H1 (cell line): ENCODE data around the gene MARK4. TPM values are rescaled to one million over a fixed set of nuclear protein-coding genes. Genes with fewer than 3 reads are reported as not detected.

Experiments used
- BACH1 ChIP-seq: IDR thresholded peaks from 2 replicates; pipeline ENCODE4 v1.6.1; 2012; ENCODE audit warnings: low read length, improper control_type of control experiment
- CBX5 ChIP-seq: fragments of 300-800, 300-1000 bp; sonication (generic); IDR thresholded peaks from 2 replicates; pipeline ENCODE4 v1.7.1; 2016; ENCODE audit warnings: antibody characterized with exemption, low read length, low read depth
- CEBPB ChIP-seq: IDR thresholded peaks from 2 replicates; pipeline ENCODE4 v1.6.1; 2012; ENCODE audit warnings: low read depth, low read length
- CHD1 ChIP-seq: IDR thresholded peaks from 2 replicates; pipeline ENCODE4 v1.6.1; 2012; ENCODE audit warnings: low read depth, low read length, improper control_type of control experiment
- CTBP2 ChIP-seq: IDR thresholded peaks from 2 replicates; pipeline ENCODE4 v1.7.0; 2011; ENCODE audit warnings: borderline replicate concordance, mild to moderate bottlenecking, moderate library complexity, mixed read lengths, low read length; ENCODE audit not compliant: insufficient read depth, insufficient read length
- MAFK ChIP-seq: IDR thresholded peaks from 2 replicates; pipeline ENCODE4 v1.6.1; 2012; ENCODE audit warnings: low read depth, mild to moderate bottlenecking, improper control_type of control experiment, low read length
- POU5F1 ChIP-seq: IDR thresholded peaks from 2 replicates; pipeline ENCODE4 v1.6.1; 2011; ENCODE audit warnings: low read depth, mild to moderate bottlenecking, low read length, moderate library complexity
- RXRA ChIP-seq: IDR thresholded peaks from 2 replicates; pipeline ENCODE4 v1.6.1; 2011; ENCODE audit warnings: low read depth, mild to moderate bottlenecking, low read length, moderate library complexity; ENCODE audit not compliant: insufficient read depth
- SRF ChIP-seq: IDR thresholded peaks from 2 replicates; pipeline ENCODE4 v1.6.1; 2011; ENCODE audit warnings: mild to moderate bottlenecking, low read depth, low read length, moderate library complexity
- polyA plus RNA-seq, 7 experiments: library from polyadenylated mRNA; depleted of rRNA in 3 of 7; stranded (reverse) in 5 of 7; unstranded in 2 of 7; fragments of >200 nt in 5 of 7; fragments of 200-250 nt in 2 of 7; gene quantifications; 1 replicate in 5 of 7; 2 replicates in 1 of 7; 4 replicates in 1 of 7; pipeline versions ENCODE4 v1.2.1 to v1.2.3, GENCODE V29; 2011 to 2013; ENCODE audit warnings: missing spikeins in 2 of 7, mixed read lengths in 2 of 7
- total RNA-seq: library from RNA; stranded (reverse); fragmentation: NEBNext Ultra II Directional; extraction: Animal tissue kit (Norgen Biotek cat#: 25700); gene quantifications from 2 replicates; pipeline ENCODE4 v1.2.1, GENCODE V29; 2021
- TF ChIP-seq, protein P1 (sequence below): fragments of 300-600 bp; sonication (generic); IDR thresholded peaks from 2 replicates; pipeline ENCODE4 v1.7.1; 2012; ENCODE audit warnings: low read length, moderate library complexity, mild to moderate bottlenecking, inconsistent platforms; ENCODE audit not compliant: insufficient replicate concordance

MARK4 gene
- total and polyA plus RNA-seq, 2 of the 8 experiments (the other 6 are each of a cell fraction or from before 2014, with no cell fraction given): 12.3 to 49.8 TPM

DNA sequence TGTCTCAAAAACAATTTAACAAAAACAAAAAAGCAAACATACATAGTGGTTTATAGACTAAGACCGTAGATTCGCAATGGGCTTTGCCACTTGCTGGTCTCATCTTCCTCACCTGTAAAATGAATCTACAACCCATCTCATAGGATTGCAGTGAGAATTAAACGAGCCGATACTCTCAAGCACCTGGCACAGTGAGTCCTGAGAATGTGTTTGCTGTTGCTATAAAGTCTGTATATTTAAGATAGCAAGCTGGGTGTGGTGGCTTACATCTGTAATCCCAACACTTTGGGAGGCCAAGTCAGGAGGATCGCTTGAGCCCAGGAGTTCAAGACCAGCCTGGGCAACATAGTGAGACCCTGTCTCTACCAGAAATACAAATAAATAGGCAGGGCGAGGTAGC, 28.3 kb upstream of the MARK4 start (continued):
- TF ChIP-seq, protein P1, sequence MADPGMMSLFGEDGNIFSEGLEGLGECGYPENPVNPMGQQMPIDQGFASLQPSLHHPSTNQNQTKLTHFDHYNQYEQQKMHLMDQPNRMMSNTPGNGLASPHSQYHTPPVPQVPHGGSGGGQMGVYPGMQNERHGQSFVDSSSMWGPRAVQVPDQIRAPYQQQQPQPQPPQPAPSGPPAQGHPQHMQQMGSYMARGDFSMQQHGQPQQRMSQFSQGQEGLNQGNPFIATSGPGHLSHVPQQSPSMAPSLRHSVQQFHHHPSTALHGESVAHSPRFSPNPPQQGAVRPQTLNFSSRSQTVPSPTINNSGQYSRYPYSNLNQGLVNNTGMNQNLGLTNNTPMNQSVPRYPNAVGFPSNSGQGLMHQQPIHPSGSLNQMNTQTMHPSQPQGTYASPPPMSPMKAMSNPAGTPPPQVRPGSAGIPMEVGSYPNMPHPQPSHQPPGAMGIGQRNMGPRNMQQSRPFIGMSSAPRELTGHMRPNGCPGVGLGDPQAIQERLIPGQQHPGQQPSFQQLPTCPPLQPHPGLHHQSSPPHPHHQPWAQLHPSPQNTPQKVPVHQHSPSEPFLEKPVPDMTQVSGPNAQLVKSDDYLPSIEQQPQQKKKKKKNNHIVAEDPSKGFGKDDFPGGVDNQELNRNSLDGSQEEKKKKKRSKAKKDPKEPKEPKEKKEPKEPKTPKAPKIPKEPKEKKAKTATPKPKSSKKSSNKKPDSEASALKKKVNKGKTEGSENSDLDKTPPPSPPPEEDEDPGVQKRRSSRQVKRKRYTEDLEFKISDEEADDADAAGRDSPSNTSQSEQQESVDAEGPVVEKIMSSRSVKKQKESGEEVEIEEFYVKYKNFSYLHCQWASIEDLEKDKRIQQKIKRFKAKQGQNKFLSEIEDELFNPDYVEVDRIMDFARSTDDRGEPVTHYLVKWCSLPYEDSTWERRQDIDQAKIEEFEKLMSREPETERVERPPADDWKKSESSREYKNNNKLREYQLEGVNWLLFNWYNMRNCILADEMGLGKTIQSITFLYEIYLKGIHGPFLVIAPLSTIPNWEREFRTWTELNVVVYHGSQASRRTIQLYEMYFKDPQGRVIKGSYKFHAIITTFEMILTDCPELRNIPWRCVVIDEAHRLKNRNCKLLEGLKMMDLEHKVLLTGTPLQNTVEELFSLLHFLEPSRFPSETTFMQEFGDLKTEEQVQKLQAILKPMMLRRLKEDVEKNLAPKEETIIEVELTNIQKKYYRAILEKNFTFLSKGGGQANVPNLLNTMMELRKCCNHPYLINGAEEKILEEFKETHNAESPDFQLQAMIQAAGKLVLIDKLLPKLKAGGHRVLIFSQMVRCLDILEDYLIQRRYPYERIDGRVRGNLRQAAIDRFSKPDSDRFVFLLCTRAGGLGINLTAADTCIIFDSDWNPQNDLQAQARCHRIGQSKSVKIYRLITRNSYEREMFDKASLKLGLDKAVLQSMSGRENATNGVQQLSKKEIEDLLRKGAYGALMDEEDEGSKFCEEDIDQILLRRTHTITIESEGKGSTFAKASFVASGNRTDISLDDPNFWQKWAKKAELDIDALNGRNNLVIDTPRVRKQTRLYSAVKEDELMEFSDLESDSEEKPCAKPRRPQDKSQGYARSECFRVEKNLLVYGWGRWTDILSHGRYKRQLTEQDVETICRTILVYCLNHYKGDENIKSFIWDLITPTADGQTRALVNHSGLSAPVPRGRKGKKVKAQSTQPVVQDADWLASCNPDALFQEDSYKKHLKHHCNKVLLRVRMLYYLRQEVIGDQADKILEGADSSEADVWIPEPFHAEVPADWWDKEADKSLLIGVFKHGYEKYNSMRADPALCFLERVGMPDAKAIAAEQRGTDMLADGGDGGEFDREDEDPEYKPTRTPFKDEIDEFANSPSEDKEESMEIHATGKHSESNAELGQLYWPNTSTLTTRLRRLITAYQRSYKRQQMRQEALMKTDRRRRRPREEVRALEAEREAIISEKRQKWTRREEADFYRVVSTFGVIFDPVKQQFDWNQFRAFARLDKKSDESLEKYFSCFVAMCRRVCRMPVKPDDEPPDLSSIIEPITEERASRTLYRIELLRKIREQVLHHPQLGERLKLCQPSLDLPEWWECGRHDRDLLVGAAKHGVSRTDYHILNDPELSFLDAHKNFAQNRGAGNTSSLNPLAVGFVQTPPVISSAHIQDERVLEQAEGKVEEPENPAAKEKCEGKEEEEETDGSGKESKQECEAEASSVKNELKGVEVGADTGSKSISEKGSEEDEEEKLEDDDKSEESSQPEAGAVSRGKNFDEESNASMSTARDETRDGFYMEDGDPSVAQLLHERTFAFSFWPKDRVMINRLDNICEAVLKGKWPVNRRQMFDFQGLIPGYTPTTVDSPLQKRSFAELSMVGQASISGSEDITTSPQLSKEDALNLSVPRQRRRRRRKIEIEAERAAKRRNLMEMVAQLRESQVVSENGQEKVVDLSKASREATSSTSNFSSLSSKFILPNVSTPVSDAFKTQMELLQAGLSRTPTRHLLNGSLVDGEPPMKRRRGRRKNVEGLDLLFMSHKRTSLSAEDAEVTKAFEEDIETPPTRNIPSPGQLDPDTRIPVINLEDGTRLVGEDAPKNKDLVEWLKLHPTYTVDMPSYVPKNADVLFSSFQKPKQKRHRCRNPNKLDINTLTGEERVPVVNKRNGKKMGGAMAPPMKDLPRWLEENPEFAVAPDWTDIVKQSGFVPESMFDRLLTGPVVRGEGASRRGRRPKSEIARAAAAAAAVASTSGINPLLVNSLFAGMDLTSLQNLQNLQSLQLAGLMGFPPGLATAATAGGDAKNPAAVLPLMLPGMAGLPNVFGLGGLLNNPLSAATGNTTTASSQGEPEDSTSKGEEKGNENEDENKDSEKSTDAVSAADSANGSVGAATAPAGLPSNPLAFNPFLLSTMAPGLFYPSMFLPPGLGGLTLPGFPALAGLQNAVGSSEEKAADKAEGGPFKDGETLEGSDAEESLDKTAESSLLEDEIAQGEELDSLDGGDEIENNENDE: no peak
- TF ChIP-seq CBX5: no peak
- no peak for TF ChIP-seq CHD1
- TF ChIP-seq SRF: no peak
- TF ChIP-seq CEBPB: no peak
- TF ChIP-seq CTBP2: no peak
- no peak for TF ChIP-seq MAFK
- no peak for TF ChIP-seq POU5F1
- TF ChIP-seq RXRA: no peak
- TF ChIP-seq BACH1: no peak
